ENCODE results near the gene PPP6R2.

Gene PPP6R2

GRCh38 chr22:50301581-50301991, 41.5 kb upstream of the PPP6R2 start:
- ChIA-PET CTCF (interaction anchor here (1.0 to 6.0 kb wide), 6 partner anchors 15 to 40 kb away, joined by 3 to 32 read pairs (median 9); partner anchors contain the start of gene DENND6B), POLR2A (interaction anchor here (0.6 to 6.2 kb wide), 3 partner anchors 10 to 13 kb away, joined by 3 to 33 read pairs (median 3); no protein-coding TSS in a partner anchor)
- H3K4me3 ChIP-seq (ENCODE audit: control insufficient read depth in 1 of 7, extremely low read depth in 1 of 7, insufficient read depth in 4 of 7, low read depth in 2 of 7, low read length in 6 of 7): peak overlapping the region in 1 of 7 experiments; percentile 4
- no peak overlapping the region for H3K27ac ChIP-seq (ENCODE audit: insufficient read depth in 1 of 2, low read depth in 1 of 2, low read length in 2 of 2, poor library complexity in 1 of 2, severe bottlenecking in 2 of 2)
- no peaks in the 10 kb centered on the region for H3K9me3 ChIP-seq (ENCODE audit: control extremely low read depth in 1 of 5, control insufficient read depth in 4 of 5, insufficient read depth in 2 of 5, low read depth in 1 of 5, low read length in 4 of 5)
- no peaks in the 10 kb centered on the region for H3K27me3 ChIP-seq (replicated peaks in 2 of 5; ENCODE audit: control insufficient read depth in 4 of 5, insufficient read depth in 5 of 5, low read length in 4 of 5)
- 60% methylated on average over 12 of the region's 17 CpGs for WGBS (ENCODE audit: insufficient coverage)
- H3K4me1 ChIP-seq (ENCODE audit: control extremely low read depth in 1 of 4, control insufficient read depth in 4 of 4, insufficient read depth in 4 of 4, low read length in 3 of 4): peaks cover 0 to 84% (median 76%) of the 10 kb centered on the region in 4 experiments
- peaks cover 0 to 6% (median 0%) of the 10 kb centered on the region in 4 experiments for H3K36me3 ChIP-seq (ENCODE audit: control insufficient read depth in 4 of 4, insufficient read depth in 4 of 4, low read length in 3 of 4)
- peak in 1 of 3 donors; percentile 58 for DNase-seq

GRCh38 chr22:50302041-50302541, 41.0 kb upstream of the PPP6R2 start:
- Histone ChIP-seq H3K36me3 (ENCODE audit: control insufficient read depth in 4 of 4, insufficient read depth in 4 of 4, low read length in 3 of 4) (peaks cover 0 to 6% (median 0%) of the 10 kb centered on the region in 4 experiments), H3K27me3 (replicated peaks in 2 of 5; ENCODE audit: control insufficient read depth in 4 of 5, insufficient read depth in 5 of 5, low read length in 4 of 5) (no peaks in the 10 kb centered on the region), H3K9me3 (ENCODE audit: control extremely low read depth in 1 of 5, control insufficient read depth in 4 of 5, insufficient read depth in 2 of 5, low read depth in 1 of 5, low read length in 4 of 5) (no peaks in the 10 kb centered on the region), H3K27ac (ENCODE audit: insufficient read depth in 1 of 2, low read depth in 1 of 2, low read length in 2 of 2, poor library complexity in 1 of 2, severe bottlenecking in 2 of 2) (no peak overlapping the region), H3K4me3 (ENCODE audit: control insufficient read depth in 1 of 7, extremely low read depth in 1 of 7, insufficient read depth in 4 of 7, low read depth in 2 of 7, low read length in 6 of 7) (peak overlapping the region in 1 of 7 experiments; percentile 4), H3K4me1 (ENCODE audit: control extremely low read depth in 1 of 4, control insufficient read depth in 4 of 4, insufficient read depth in 4 of 4, low read length in 3 of 4) (peaks cover 0 to 86% (median 79%) of the 10 kb centered on the region in 4 experiments)
- WGBS (ENCODE audit: insufficient coverage): 27% methylated on average over 4 of the region's 9 CpGs
- ChIA-PET CTCF (interaction anchor here (1.0 to 6.0 kb wide), 10 partner anchors 8 to 39 kb away, joined by 3 to 37 read pairs (median 6); partner anchors contain the start of gene DENND6B), POLR2A (interaction anchor here (0.6 to 6.2 kb wide), 4 partner anchors 8 to 13 kb away, joined by 3 to 33 read pairs (median 4); no protein-coding TSS in a partner anchor)
- DNase-seq: no peak

- H3K9me3 ChIP-seq (ENCODE audit: control extremely low read depth in 1 of 5, control insufficient read depth in 4 of 5, insufficient read depth in 2 of 5, low read depth in 1 of 5, low read length in 4 of 5): no peaks in the 10 kb centered on the region
- no peak overlapping the region for H3K27ac ChIP-seq (ENCODE audit: insufficient read depth in 1 of 2, low read depth in 1 of 2, low read length in 2 of 2, poor library complexity in 1 of 2, severe bottlenecking in 2 of 2)
- DNase-seq: no peak
- CTCF ChIA-PET: interaction anchor here (1.0 to 6.0 kb wide), 13 partner anchors 9 to 39 kb away, joined by 3 to 37 read pairs (median 6); partner anchors contain the start of gene DENND6B
- peaks cover 0 to 6% (median 0%) of the 10 kb centered on the region in 4 experiments for H3K36me3 ChIP-seq (ENCODE audit: control insufficient read depth in 4 of 4, insufficient read depth in 4 of 4, low read length in 3 of 4)
- 43% methylated on average over 2 of the region's 5 CpGs for WGBS (ENCODE audit: insufficient coverage)
- POLR2A ChIA-PET: interaction anchor here (0.7 to 6.2 kb wide), 3 partner anchors 9 to 12 kb away, joined by 3 to 33 read pairs (median 5); no protein-coding TSS in a partner anchor
- peak overlapping the region in 1 of 7 experiments; percentile 19 for H3K4me3 ChIP-seq (ENCODE audit: control insufficient read depth in 1 of 7, extremely low read depth in 1 of 7, insufficient read depth in 4 of 7, low read depth in 2 of 7, low read length in 6 of 7)
- peaks cover 0 to 84% (median 76%) of the 10 kb centered on the region in 4 experiments for H3K4me1 ChIP-seq (ENCODE audit: control extremely low read depth in 1 of 4, control insufficient read depth in 4 of 4, insufficient read depth in 4 of 4, low read length in 3 of 4)
- no peaks in the 10 kb centered on the region for H3K27me3 ChIP-seq (replicated peaks in 2 of 5; ENCODE audit: control insufficient read depth in 4 of 5, insufficient read depth in 5 of 5, low read length in 4 of 5)
Observed at GRCh38 chr22:50302564-50302963, 40.6 kb upstream of the PPP6R2 start.

GRCh38 chr22:50303515-50303847, 39.6 kb upstream of the PPP6R2 start:
- 50% methylated on average over 7 of the region's 7 CpGs for WGBS (ENCODE audit: insufficient coverage)
- Histone ChIP-seq H3K27ac (ENCODE audit: insufficient read depth in 1 of 2, low read depth in 1 of 2, low read length in 2 of 2, poor library complexity in 1 of 2, severe bottlenecking in 2 of 2) (peak overlapping the region in 1 of 2 experiments; percentile 49), H3K9me3 (ENCODE audit: control extremely low read depth in 1 of 5, control insufficient read depth in 4 of 5, insufficient read depth in 2 of 5, low read depth in 1 of 5, low read length in 4 of 5) (no peaks in the 10 kb centered on the region), H3K4me1 (ENCODE audit: control extremely low read depth in 1 of 4, control insufficient read depth in 4 of 4, insufficient read depth in 4 of 4, low read length in 3 of 4) (peaks cover 0 to 87% (median 81%) of the 10 kb centered on the region in 4 experiments), H3K27me3 (replicated peaks in 2 of 5; ENCODE audit: control insufficient read depth in 4 of 5, insufficient read depth in 5 of 5, low read length in 4 of 5) (no peaks in the 10 kb centered on the region), H3K36me3 (ENCODE audit: control insufficient read depth in 4 of 4, insufficient read depth in 4 of 4, low read length in 3 of 4) (peaks cover 0 to 6% (median 0%) of the 10 kb centered on the region in 4 experiments), H3K4me3 (ENCODE audit: control insufficient read depth in 1 of 7, extremely low read depth in 1 of 7, insufficient read depth in 4 of 7, low read depth in 2 of 7, low read length in 6 of 7) (peak overlapping the region in 3 of 7 experiments; percentile 19 to 86 (median 44))
- ChIA-PET CTCF (interaction anchor here (1.4 to 6.0 kb wide), 10 partner anchors 10 to 51 kb away, joined by 3 to 37 read pairs (median 12); partner anchors contain the start of gene DENND6B), POLR2A (interaction anchor here (2.1 to 6.2 kb wide), 2 partner anchors 10 to 11 kb away, joined by 24 to 33 read pairs; no protein-coding TSS in a partner anchor)
- DNase-seq: no peak

- Histone ChIP-seq H3K27ac (ENCODE audit: insufficient read depth in 1 of 2, low read depth in 1 of 2, low read length in 2 of 2, poor library complexity in 1 of 2, severe bottlenecking in 2 of 2) (peak overlapping the region in 1 of 2 experiments; percentile 49), H3K27me3 (replicated peaks in 2 of 5; ENCODE audit: control insufficient read depth in 4 of 5, insufficient read depth in 5 of 5, low read length in 4 of 5) (no peaks in the 10 kb centered on the region), H3K4me1 (ENCODE audit: control extremely low read depth in 1 of 4, control insufficient read depth in 4 of 4, insufficient read depth in 4 of 4, low read length in 3 of 4) (peaks cover 0 to 88% (median 82%) of the 10 kb centered on the region in 4 experiments), H3K4me3 (ENCODE audit: control insufficient read depth in 1 of 7, extremely low read depth in 1 of 7, insufficient read depth in 4 of 7, low read depth in 2 of 7, low read length in 6 of 7) (peak overlapping the region in 4 of 7 experiments; percentile 26 to 86 (median 40)), H3K36me3 (ENCODE audit: control insufficient read depth in 4 of 4, insufficient read depth in 4 of 4, low read length in 3 of 4) (peaks cover 0 to 6% (median 0%) of the 10 kb centered on the region in 4 experiments), H3K9me3 (ENCODE audit: control extremely low read depth in 1 of 5, control insufficient read depth in 4 of 5, insufficient read depth in 2 of 5, low read depth in 1 of 5, low read length in 4 of 5) (no peaks in the 10 kb centered on the region)
- 33% methylated on average over 8 of the region's 11 CpGs for WGBS (ENCODE audit: insufficient coverage)
- ChIA-PET POLR2A (interaction anchor here (2.1 to 6.2 kb wide), 2 partner anchors 10 to 11 kb away, joined by 24 to 33 read pairs; no protein-coding TSS in a partner anchor), CTCF (interaction anchor here (1.0 to 6.0 kb wide), 12 partner anchors 10 to 53 kb away, joined by 3 to 37 read pairs (median 8); partner anchors contain the start of genes DENND6B and HDAC10)
- peak in 2 of 3 donors; percentile 58 to 69 for DNase-seq
Observed at GRCh38 chr22:50303848-50304527, 39.1 kb upstream of the PPP6R2 start.

- peaks cover 0 to 90% (median 86%) of the 10 kb centered on the region in 4 experiments for H3K4me1 ChIP-seq (ENCODE audit: control extremely low read depth in 1 of 4, control insufficient read depth in 4 of 4, insufficient read depth in 4 of 4, low read length in 3 of 4)
- ChIA-PET POLR2A (interaction anchor here (2.1 to 6.2 kb wide), 2 partner anchors 10 to 11 kb away, joined by 24 to 33 read pairs; no protein-coding TSS in a partner anchor), CTCF (interaction anchor here (1.0 to 6.0 kb wide), 11 partner anchors 11 to 54 kb away, joined by 3 to 37 read pairs (median 9); partner anchors contain the start of genes DENND6B and HDAC10)
- H3K27ac ChIP-seq (ENCODE audit: insufficient read depth in 1 of 2, low read depth in 1 of 2, low read length in 2 of 2, poor library complexity in 1 of 2, severe bottlenecking in 2 of 2): peak overlapping the region in 1 of 2 experiments; percentile 14
- no peaks in the 10 kb centered on the region for H3K27me3 ChIP-seq (replicated peaks in 2 of 5; ENCODE audit: control insufficient read depth in 4 of 5, insufficient read depth in 5 of 5, low read length in 4 of 5)
- peak in 1 of 3 donors; percentile 44 for DNase-seq
- H3K36me3 ChIP-seq (ENCODE audit: control insufficient read depth in 4 of 4, insufficient read depth in 4 of 4, low read length in 3 of 4): peaks cover 0 to 6% (median 0%) of the 10 kb centered on the region in 4 experiments
- WGBS (ENCODE audit: insufficient coverage): 80% methylated on average over 19 of the region's 22 CpGs
- H3K4me3 ChIP-seq (ENCODE audit: control insufficient read depth in 1 of 7, extremely low read depth in 1 of 7, insufficient read depth in 4 of 7, low read depth in 2 of 7, low read length in 6 of 7): peak overlapping the region in 4 of 7 experiments; percentile 26 to 86 (median 80)
- H3K9me3 ChIP-seq (ENCODE audit: control extremely low read depth in 1 of 5, control insufficient read depth in 4 of 5, insufficient read depth in 2 of 5, low read depth in 1 of 5, low read length in 4 of 5): no peaks in the 10 kb centered on the region
Observed at GRCh38 chr22:50304528-50305392, 38.4 kb upstream of the PPP6R2 start.
